HepG2 (cell line): ENCODE results near the gene LRRC55. TPM values are rescaled to one million over a fixed set of nuclear protein-coding genes. Genes with fewer than 3 reads are reported as not detected.

Source experiments
- ATAC-seq: fragments of 200-7000 bp; cut with Tn5 transposase; 3 replicates; pipeline ENCODE4 v1.9.1; 2020; ENCODE audit warnings: mild to moderate bottlenecking, moderate library complexity
- BruUV-seq: library from RNA; stranded (reverse); fragments of 400-500 nt; replicated peaks from 2 replicates; lab custom pipeline; 2021; lab: Mats Ljungman, UMichigan
- CTCF ChIA-PET: fragments of 300-600 bp; formaldehyde crosslinking; extraction: SDS; loops from one replicate; lab custom pipeline; 2021; ENCODE audit warnings: low total read pairs, inconsistent platforms, low intra/inter-chr PET ratio; lab: Yijun Ruan, JAX
- POLR2A ChIA-PET: fragments of 350-600 bp; sonication (Branson Sonifier 250); formaldehyde crosslinking; loops from one replicate; lab custom pipeline; 2020; ENCODE audit warnings: antibody characterized with exemption, inconsistent platforms; lab: Yijun Ruan, JAX
- DNase-seq: peaks from one replicate; pipeline ENCODE4 v3.0.0-alpha.2; 2015; ENCODE audit warnings: low spot score
- FAIRE-seq: peaks from 3 replicates; lab custom pipeline; 2011; peaks lifted over from hg19 to GRCh38; lab: Jason Lieb, UNC
- H2AFZ ChIP-seq: one replicate; pipeline ENCODE4 v1.6.1; 2011; ENCODE audit warnings: low read length, inconsistent platforms
- H3K27ac ChIP-seq: fragments of 300-600 bp; 3 replicates; pipeline ENCODE4 v1.8.0; 2011; ENCODE audit warnings: mixed run types, mild to moderate bottlenecking, mixed read lengths, low read length, inconsistent platforms; ENCODE audit not compliant: insufficient read depth; ENCODE audit errors: extremely low read length
- H3K27me3 ChIP-seq, 2 experiments: fragments of 200-600 bp in 1 of 2; 2 replicates in 1 of 2; 3 replicates in 1 of 2; pipeline versions ENCODE4 v1.6.0 to v1.8.0; 2011; ENCODE audit warnings: low read length in 2 of 2, mild to moderate bottlenecking in 2 of 2, moderate library complexity in 2 of 2, inconsistent platforms in 1 of 2; ENCODE audit not compliant: insufficient read depth in 2 of 2, control insufficient read depth in 1 of 2
- H3K36me3 ChIP-seq, 2 experiments: fragments of 200-600 bp in 1 of 2; replicated peaks in 1 of 2; 2 replicates in 1 of 2; 3 replicates in 1 of 2; pipeline versions ENCODE4 v1.5.1 to v1.8.0; 2011; ENCODE audit warnings: low read length in 2 of 2, inconsistent platforms in 1 of 2; ENCODE audit not compliant: insufficient read depth in 2 of 2, control insufficient read depth in 1 of 2
- H3K4me1 ChIP-seq: 2 replicates; pipeline ENCODE4 v1.5.1; 2012; ENCODE audit warnings: low read length, inconsistent platforms; ENCODE audit not compliant: insufficient read depth
- H3K4me2 ChIP-seq: 2 replicates; pipeline ENCODE4 v1.6.0; 2011; ENCODE audit warnings: low read depth, low read length, inconsistent platforms
- H3K4me3 ChIP-seq, 3 experiments: fragments of 200-600 bp in 1 of 3; sonication (generic), shearing (Covaris generic) in 1 of 3; replicated peaks in 1 of 3; 2 replicates each; pipeline ENCODE4 v1.5.1; 2011 to 2016; ENCODE audit warnings: low read length in 3 of 3, inconsistent platforms in 2 of 3, low read depth in 2 of 3, mild to moderate bottlenecking in 2 of 3, control low read depth in 1 of 3, mixed read lengths in 1 of 3; ENCODE audit not compliant: insufficient read depth in 1 of 3
- H3K79me2 ChIP-seq: one replicate; pipeline ENCODE4 v1.6.1; 2011; ENCODE audit warnings: low read length, inconsistent platforms; ENCODE audit not compliant: insufficient read depth
- H3K9ac ChIP-seq: 2 replicates; pipeline ENCODE4 v1.6.0; 2011; ENCODE audit warnings: mild to moderate bottlenecking, low read depth, low read length, inconsistent platforms; ENCODE audit not compliant: insufficient read depth
- H3K9me3 ChIP-seq: 2 replicates; pipeline ENCODE4 v1.5.1; 2012; ENCODE audit warnings: mild to moderate bottlenecking, low read length
- H4K20me1 ChIP-seq: 2 replicates; pipeline ENCODE4 v1.6.0; 2011; ENCODE audit warnings: inconsistent platforms, mild to moderate bottlenecking, low read length, moderate library complexity; ENCODE audit not compliant: insufficient read depth
- MAFG ChIP-seq: sonication (generic); formaldehyde crosslinking; IDR thresholded peaks from 2 replicates; pipeline ENCODE4 v1.5.1; 2020; ENCODE audit warnings: mild to moderate bottlenecking, missing genetic modification reagents
- MTF2 ChIP-seq: sonication (generic); formaldehyde crosslinking; IDR thresholded peaks from 2 replicates; pipeline ENCODE4 v1.5.0; 2020; ENCODE audit warnings: missing genetic modification reagents, borderline replicate concordance
- MYNN ChIP-seq: sonication (generic); formaldehyde crosslinking; IDR thresholded peaks from 2 replicates; pipeline ENCODE4 v1.4.0; 2020; ENCODE audit warnings: mild to moderate bottlenecking, low read depth, missing genetic modification reagents
- POLR2AphosphoS2 ChIP-seq: IDR thresholded peaks from 2 replicates; pipeline ENCODE4 v1.6.1; 2011; ENCODE audit warnings: low read depth, low read length, improper control_type of control experiment
- SATB2 ChIP-seq: sonication (generic); formaldehyde crosslinking; IDR thresholded peaks from 2 replicates; pipeline ENCODE4 v1.5.0; 2020; ENCODE audit warnings: missing genetic modification reagents
- SOX6 ChIP-seq, 2 experiments: fragments of 450-650 bp in 1 of 2; sonication (generic) in 1 of 2; formaldehyde crosslinking in 1 of 2; IDR thresholded peaks; 2 replicates each; pipeline versions ENCODE4 v1.4.0 to v1.6.1; 2017 to 2020; ENCODE audit warnings: antibody characterized with exemption in 1 of 2, mild to moderate bottlenecking in 1 of 2, missing genetic modification reagents in 1 of 2
- TBP ChIP-seq: sonication (generic); formaldehyde crosslinking; IDR thresholded peaks from 2 replicates; pipeline ENCODE4 v1.5.0; 2020; ENCODE audit warnings: missing genetic modification reagents
- TGIF2 ChIP-seq: IDR thresholded peaks from 2 replicates; pipeline ENCODE4 v1.6.1; 2016; ENCODE audit warnings: control low read depth, missing compliant biosample characterization
- ZFP36L1 ChIP-seq: sonication (generic); formaldehyde crosslinking; IDR thresholded peaks from 2 replicates; pipeline ENCODE4 v1.8.0; 2022; ENCODE audit warnings: mild to moderate bottlenecking, missing genetic modification reagents, moderate library complexity
- ZNF550 ChIP-seq: sonication (generic); formaldehyde crosslinking; IDR thresholded peaks from 2 replicates; pipeline ENCODE4 v1.4.0; 2020; ENCODE audit warnings: mild to moderate bottlenecking, missing genetic modification reagents, borderline replicate concordance
- ZNF772 ChIP-seq: sonication (generic); formaldehyde crosslinking; IDR thresholded peaks from 2 replicates; pipeline ENCODE4 v1.5.0; 2020; ENCODE audit warnings: mild to moderate bottlenecking, missing genetic modification reagents
- WGBS: methylation state at CpG from one replicate; pipeline ENCODE4 v1.1.6; 2017; ENCODE audit warnings: low lambda C conversion rate; 5-methylcytosine and 5-hydroxymethylcytosine counted together
- in situ Hi-C: cut with HindIII; loops from 2 replicates; pipeline ENCODE4 v1.10.0; 2017; ENCODE audit warnings: low pct_unique_long_range_greater_than_20kb; ENCODE audit not compliant: extremely low pct_ligation_motif_present
- intact Hi-C: fragments of 100-400 bp; cut with micrococcal nuclease; formaldehyde crosslinking; loops from one replicate; pipeline ENCODE4 v1.10.0; 2022; ENCODE audit not compliant: unreplicated experiment
- polyA plus RNA-seq, 8 experiments: library from polyadenylated mRNA; depleted of rRNA in 3 of 8; stranded (reverse) in 7 of 8; unstranded in 1 of 8; fragments of >200 nt; fragmentation: Illumina TruSeq in 4 of 8; extraction: Trizol in 4 of 8; gene quantifications; 2 replicates each; pipeline versions ENCODE4 v1.2.1 to v1.2.3, GENCODE V29; 2011 to 2016; ENCODE audit warnings: low read depth in 4 of 8, missing spikeins in 1 of 8, mixed read lengths in 1 of 8; ENCODE audit not compliant: insufficient read depth in 1 of 8
- total RNA-seq, 5 experiments: library from RNA; depleted of rRNA; stranded (reverse); fragments of >200 nt; fragmentation: Illumina TruSeq; extraction: Trizol; gene quantifications; 2 replicates each; pipeline ENCODE4 v1.2.3, GENCODE V29; 2016; ENCODE audit warnings: low read depth in 1 of 5
- TF ChIP-seq, protein P1 (sequence below): sonication (generic); formaldehyde crosslinking; IDR thresholded peaks from 2 replicates; pipeline ENCODE4 v1.9.0; 2022; ENCODE audit warnings: missing genetic modification reagents, mild to moderate bottlenecking, borderline replicate concordance
- TF ChIP-seq, protein P2 (sequence below): sonication (generic); formaldehyde crosslinking; IDR thresholded peaks from 2 replicates; pipeline ENCODE4 v1.5.1; 2020; ENCODE audit warnings: mild to moderate bottlenecking, missing genetic modification reagents
- TF ChIP-seq, protein P3 (sequence below): sonication (generic); formaldehyde crosslinking; IDR thresholded peaks from 2 replicates; pipeline ENCODE4 v1.5.1; 2020; ENCODE audit warnings: missing genetic modification reagents, mild to moderate bottlenecking, borderline replicate concordance
- TF ChIP-seq, protein P4 (sequence below): IDR thresholded peaks from 2 replicates; pipeline ENCODE4 v1.4.0; 2020; ENCODE audit warnings: mild to moderate bottlenecking, missing genetic modification reagents

LRRC55 gene
- total and polyA plus RNA-seq, 2 of the 13 experiments (the other 11 are each of a cell fraction or from before 2014, with no cell fraction given) = not detected

DNA sequence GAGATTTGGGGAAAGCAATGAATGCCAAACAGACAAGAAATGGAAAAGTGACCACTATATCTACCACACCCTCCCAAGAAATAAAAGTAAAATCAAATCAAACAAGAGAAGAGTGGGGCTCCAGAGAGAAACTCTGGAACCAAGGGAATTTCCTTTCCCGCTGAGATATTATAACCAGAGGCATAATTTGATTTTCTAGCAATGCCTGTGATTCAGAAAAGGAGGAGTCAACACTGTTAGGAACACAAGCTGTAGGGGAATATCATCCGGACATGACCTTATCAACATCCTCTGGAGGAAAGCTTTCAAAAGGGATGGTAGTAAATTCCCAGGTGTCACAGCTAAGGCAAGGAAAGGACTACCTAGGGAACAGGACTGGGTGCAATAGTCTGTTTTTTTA lies 29.6 kb upstream of the LRRC55 start:
- Histone ChIP-seq H3K4me3 (no peak overlapping the region), H3K9ac (no peak overlapping the region), H3K79me2 (no peaks in the 10 kb centered on the region), H3K36me3 (no peaks in the 10 kb centered on the region), H3K27me3 (peaks cover 0 to 7% of the 10 kb centered on the region in 2 experiments; a peak in 2 of 5 replicates), H2AFZ (no peak overlapping the region), H3K9me3 (no peaks in the 10 kb centered on the region), H3K27ac (no peak overlapping the region), H3K4me1 (no peaks in the 10 kb centered on the region), H4K20me1 (no peaks in the 10 kb centered on the region), H3K4me2 (no peak overlapping the region)
- in situ Hi-C loops = no loop called here
- intact Hi-C loops = no loop called here
- BruUV-seq = no TSS peak
- ChIA-PET CTCF (no interaction called here), POLR2A (no interaction called here)
- ATAC-seq = no peak
- 2% methylated on average over 2 of the region's 2 CpGs for WGBS
- no peak for FAIRE-seq
- no peak for DNase-seq
- TF ChIP-seq SOX6 (IDR thresholded peaks at IDR 0.05) (no peak), SOX6 (CRISPR knock-in tag; IDR thresholded peaks at IDR 0.05) (no peak), ZNF550 (no peak), MAFG (CRISPR knock-in tag) (no peak), TBP (CRISPR knock-in tag) (no peak), ZFP36L1 (no peak), TGIF2 (CRISPR knock-in tag) (no peak), MTF2 (CRISPR knock-in tag) (no peak), SATB2 (CRISPR knock-in tag) (no peak), ZNF772 (no peak), MYNN (no peak), POLR2AphosphoS2 (no peak)
- TF ChIP-seq, protein P1, sequence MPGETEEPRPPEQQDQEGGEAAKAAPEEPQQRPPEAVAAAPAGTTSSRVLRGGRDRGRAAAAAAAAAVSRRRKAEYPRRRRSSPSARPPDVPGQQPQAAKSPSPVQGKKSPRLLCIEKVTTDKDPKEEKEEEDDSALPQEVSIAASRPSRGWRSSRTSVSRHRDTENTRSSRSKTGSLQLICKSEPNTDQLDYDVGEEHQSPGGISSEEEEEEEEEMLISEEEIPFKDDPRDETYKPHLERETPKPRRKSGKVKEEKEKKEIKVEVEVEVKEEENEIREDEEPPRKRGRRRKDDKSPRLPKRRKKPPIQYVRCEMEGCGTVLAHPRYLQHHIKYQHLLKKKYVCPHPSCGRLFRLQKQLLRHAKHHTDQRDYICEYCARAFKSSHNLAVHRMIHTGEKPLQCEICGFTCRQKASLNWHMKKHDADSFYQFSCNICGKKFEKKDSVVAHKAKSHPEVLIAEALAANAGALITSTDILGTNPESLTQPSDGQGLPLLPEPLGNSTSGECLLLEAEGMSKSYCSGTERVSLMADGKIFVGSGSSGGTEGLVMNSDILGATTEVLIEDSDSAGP (CRISPR knock-in tag) = no peak
- TF ChIP-seq, protein P2, sequence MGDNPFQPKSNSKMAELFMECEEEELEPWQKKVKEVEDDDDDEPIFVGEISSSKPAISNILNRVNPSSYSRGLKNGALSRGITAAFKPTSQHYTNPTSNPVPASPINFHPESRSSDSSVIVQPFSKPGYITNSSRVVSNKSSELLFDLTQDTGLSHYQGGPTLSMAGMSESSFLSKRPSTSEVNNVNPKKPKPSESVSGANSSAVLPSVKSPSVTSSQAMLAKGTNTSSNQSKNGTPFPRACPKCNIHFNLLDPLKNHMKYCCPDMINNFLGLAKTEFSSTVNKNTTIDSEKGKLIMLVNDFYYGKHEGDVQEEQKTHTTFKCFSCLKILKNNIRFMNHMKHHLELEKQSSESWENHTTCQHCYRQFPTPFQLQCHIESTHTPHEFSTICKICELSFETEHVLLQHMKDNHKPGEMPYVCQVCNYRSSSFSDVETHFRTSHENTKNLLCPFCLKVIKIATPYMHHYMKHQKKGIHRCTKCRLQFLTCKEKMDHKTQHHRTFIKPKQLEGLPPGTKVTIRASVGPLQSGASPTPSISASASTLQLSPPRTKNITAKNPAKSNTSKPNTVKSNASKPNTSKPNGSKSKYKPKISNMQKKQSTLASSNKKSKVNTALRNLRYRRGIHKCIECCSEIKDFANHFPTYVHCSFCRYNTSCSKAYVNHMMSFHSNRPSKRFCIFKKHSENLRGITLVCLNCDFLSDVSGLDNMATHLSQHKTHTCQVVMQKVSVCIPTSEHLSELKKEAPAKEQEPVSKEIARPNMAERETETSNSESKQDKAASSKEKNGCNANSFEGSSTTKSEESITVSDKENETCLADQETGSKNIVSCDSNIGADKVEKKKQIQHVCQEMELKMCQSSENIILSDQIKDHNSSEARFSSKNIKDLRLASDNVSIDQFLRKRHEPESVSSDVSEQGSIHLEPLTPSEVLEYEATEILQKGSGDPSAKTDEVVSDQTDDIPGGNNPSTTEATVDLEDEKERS (CRISPR knock-in tag) = no peak
- TF ChIP-seq, protein P3, sequence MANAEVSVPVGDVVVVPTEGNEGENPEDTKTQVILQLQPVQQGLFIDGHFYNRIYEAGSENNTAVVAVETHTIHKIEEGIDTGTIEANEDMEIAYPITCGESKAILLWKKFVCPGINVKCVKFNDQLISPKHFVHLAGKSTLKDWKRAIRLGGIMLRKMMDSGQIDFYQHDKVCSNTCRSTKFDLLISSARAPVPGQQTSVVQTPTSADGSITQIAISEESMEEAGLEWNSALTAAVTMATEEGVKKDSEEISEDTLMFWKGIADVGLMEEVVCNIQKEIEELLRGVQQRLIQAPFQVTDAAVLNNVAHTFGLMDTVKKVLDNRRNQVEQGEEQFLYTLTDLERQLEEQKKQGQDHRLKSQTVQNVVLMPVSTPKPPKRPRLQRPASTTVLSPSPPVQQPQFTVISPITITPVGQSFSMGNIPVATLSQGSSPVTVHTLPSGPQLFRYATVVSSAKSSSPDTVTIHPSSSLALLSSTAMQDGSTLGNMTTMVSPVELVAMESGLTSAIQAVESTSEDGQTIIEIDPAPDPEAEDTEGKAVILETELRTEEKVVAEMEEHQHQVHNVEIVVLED (CRISPR knock-in tag) = no peak
- TF ChIP-seq, protein P4, sequence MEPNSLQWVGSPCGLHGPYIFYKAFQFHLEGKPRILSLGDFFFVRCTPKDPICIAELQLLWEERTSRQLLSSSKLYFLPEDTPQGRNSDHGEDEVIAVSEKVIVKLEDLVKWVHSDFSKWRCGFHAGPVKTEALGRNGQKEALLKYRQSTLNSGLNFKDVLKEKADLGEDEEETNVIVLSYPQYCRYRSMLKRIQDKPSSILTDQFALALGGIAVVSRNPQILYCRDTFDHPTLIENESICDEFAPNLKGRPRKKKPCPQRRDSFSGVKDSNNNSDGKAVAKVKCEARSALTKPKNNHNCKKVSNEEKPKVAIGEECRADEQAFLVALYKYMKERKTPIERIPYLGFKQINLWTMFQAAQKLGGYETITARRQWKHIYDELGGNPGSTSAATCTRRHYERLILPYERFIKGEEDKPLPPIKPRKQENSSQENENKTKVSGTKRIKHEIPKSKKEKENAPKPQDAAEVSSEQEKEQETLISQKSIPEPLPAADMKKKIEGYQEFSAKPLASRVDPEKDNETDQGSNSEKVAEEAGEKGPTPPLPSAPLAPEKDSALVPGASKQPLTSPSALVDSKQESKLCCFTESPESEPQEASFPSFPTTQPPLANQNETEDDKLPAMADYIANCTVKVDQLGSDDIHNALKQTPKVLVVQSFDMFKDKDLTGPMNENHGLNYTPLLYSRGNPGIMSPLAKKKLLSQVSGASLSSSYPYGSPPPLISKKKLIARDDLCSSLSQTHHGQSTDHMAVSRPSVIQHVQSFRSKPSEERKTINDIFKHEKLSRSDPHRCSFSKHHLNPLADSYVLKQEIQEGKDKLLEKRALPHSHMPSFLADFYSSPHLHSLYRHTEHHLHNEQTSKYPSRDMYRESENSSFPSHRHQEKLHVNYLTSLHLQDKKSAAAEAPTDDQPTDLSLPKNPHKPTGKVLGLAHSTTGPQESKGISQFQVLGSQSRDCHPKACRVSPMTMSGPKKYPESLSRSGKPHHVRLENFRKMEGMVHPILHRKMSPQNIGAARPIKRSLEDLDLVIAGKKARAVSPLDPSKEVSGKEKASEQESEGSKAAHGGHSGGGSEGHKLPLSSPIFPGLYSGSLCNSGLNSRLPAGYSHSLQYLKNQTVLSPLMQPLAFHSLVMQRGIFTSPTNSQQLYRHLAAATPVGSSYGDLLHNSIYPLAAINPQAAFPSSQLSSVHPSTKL = no peak
